IPS-15b (cell line): Measurements from ENCODE around the gene PDE4B.

ENCODE experiments used
- H3K27me3 ChIP-seq: one replicate; pipeline ENCODE4 v1.6.1; 2013; ENCODE audit warnings: low read length; ENCODE audit not compliant: control insufficient read depth, insufficient read depth
- H3K36me3 ChIP-seq: one replicate; pipeline ENCODE4 v1.6.1; 2013; ENCODE audit warnings: low read length; ENCODE audit not compliant: control insufficient read depth, insufficient read depth
- H3K4me1 ChIP-seq: one replicate; pipeline ENCODE4 v1.6.1; 2013; ENCODE audit warnings: mild to moderate bottlenecking, low read length; ENCODE audit not compliant: control insufficient read depth, insufficient read depth
- H3K4me3 ChIP-seq: one replicate; pipeline ENCODE4 v1.5.1; 2013; ENCODE audit warnings: low read depth, low read length
- H3K9ac ChIP-seq: one replicate; pipeline ENCODE4 v1.6.1; 2013; ENCODE audit warnings: low read depth, mild to moderate bottlenecking, low read length
- H3K9me3 ChIP-seq: one replicate; pipeline ENCODE4 v1.6.1; 2013; ENCODE audit warnings: mild to moderate bottlenecking, low read length; ENCODE audit not compliant: control insufficient read depth, insufficient read depth

The PDE4B gene

DNA sequence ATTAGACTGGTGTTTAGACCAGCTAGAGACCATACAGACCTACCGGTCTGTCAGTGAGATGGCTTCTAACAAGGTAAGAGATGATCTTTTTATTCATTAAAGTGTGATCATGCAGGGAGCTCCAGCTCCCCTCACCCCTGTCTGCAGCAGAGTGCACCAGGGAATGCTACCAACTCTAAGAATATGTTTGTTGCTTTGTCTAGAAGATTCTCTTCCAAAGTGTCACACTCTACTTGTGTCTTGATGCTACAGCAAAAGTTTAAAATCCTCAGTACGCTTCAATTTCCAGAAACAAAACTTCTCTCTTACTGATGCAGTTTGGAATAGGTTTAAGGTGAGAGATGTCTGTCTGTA is 539.8 kb downstream of the PDE4B start:
- Histone ChIP-seq H3K4me3 (peak overlapping the region; percentile 50), H3K9me3 (no peaks in the 10 kb centered on the region), H3K36me3 (no peaks in the 10 kb centered on the region), H3K9ac (no peak overlapping the region), H3K27me3 (no peaks in the 10 kb centered on the region), H3K4me1 (peaks cover 24% of the 10 kb centered on the region)

DNA sequence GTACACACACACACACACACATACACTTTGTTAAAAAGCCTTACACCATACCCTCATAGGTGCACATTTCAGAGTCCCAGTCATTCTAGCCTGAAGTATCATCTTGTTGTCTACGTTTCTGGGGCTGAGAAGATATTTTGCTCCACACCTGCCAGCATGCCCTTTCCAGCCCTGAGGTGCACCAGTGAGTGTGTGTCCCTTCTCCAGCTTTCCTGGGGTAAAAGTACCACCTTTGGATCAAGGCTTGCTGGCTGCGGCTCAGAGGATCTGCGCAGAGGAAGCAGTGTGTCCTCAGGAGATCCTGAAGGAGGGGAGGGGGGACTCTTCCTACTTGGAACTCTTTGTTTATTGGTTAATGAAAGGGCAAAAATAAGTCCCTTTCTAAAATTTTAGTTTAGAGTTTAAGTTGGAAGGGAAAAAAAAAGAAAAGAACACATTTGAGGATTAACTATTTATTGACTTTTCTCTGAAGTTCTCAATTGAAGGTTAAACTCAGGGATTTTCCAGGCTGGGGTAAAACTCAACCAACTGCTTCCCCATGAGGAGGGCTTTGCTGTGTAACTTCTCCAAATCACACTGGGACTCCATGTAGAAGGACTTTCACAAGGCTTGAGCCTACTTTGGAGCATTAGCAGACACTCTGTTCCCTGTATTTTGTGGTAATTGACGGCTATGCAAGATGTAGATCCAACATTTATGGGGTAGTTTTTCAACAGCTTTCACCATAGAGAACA is 540.9 kb downstream of the PDE4B start:
- H3K36me3 ChIP-seq, result no peaks in the 10 kb centered on the region
- no peak overlapping the region for H3K9ac ChIP-seq
- no peaks in the 10 kb centered on the region for H3K27me3 ChIP-seq
- peaks cover 24% of the 10 kb centered on the region for H3K4me1 ChIP-seq
- peak overlapping the region; percentile 31 for H3K4me3 ChIP-seq
- no peaks in the 10 kb centered on the region for H3K9me3 ChIP-seq

DNA sequence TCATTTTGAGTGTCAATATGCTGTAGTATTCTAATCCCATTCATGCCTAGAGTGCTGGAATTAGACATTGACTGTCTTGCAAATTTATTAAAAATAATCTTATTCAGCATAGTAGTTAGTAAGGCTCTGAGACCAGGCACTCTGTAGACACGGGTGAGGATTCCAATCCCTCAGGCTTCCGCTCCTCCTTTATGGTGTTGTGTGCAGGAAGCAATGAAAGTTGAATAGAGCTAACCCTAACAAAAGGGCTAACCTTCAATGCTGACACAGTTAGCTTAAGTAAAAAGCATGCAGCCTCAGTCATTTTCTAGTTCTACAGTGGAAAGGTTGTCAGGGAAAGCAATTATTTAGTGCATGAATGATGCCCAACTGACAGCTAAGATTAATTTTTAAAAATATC is 541.6 kb downstream of the PDE4B start:
- Histone ChIP-seq H3K4me3 (no peak overlapping the region), H3K27me3 (no peaks in the 10 kb centered on the region), H3K9ac (no peak overlapping the region), H3K9me3 (no peaks in the 10 kb centered on the region), H3K4me1 (peaks cover 24% of the 10 kb centered on the region), H3K36me3 (no peaks in the 10 kb centered on the region)

DNA sequence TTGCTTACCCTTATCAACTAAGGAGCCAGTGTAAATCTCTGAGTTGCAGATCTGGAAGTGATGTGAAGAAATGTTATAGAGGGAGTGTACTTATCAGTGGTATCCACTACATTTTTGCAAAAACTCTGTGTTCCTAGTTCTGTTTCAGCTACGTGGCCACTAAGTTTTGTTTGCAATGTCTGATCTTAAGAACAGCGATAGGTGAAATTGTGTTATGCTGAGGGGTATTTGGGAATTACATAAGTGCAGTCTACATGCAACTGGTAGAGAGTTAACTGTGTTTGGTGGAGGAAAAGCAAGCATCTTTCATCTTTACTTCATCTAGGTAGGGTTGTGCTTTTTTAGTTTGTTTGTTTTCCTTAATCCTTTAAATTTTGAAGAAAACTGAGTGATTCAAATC is 542.4 kb downstream of the PDE4B start:
- H3K27me3 ChIP-seq, result no peaks in the 10 kb centered on the region
- no peaks in the 10 kb centered on the region for H3K9me3 ChIP-seq
- H3K4me1 ChIP-seq, result peaks cover 27% of the 10 kb centered on the region
- no peak overlapping the region for H3K9ac ChIP-seq
- H3K4me3 ChIP-seq, result no peak overlapping the region
- no peaks in the 10 kb centered on the region for H3K36me3 ChIP-seq

DNA sequence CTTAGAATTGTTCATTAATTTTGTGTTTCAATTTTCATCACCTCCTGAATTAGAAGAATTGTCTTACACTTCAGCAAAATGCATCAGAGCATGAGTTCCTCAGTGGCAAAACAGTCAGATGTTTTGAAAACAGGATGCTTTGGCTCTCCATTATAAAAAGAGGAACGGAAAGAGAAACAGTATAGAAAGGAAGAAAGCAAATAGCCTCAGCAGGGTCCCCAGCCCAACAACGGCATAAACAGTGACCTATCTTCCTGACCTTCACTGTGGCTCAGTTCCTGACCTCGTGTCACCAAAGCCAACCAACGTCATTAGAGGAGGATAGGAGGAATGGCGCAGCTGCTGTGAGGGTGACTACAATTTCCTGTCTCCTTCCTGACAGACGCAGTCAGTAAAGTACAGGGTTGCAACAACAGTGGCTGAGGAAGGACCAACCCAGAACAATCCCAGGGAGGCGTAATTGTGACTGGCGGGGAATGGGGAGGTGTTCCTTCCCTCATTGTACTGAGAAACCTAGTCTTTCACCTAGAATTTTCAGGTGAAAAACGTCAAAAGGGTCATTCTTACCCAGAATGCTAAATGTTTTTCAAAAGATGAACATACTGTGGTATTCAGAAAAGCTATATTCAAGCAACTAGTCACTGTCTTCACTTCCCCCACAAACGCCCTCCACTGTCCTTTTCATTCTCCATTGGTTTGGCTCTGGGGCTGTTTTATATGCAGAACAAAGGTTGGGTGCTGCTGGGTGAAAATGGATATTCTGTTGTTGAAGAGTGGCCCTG is 543.4 kb downstream of the PDE4B start:
- Histone ChIP-seq H3K36me3 (no peaks in the 10 kb centered on the region), H3K4me1 (peaks cover 27% of the 10 kb centered on the region), H3K4me3 (no peak overlapping the region), H3K9me3 (no peaks in the 10 kb centered on the region), H3K9ac (no peak overlapping the region), H3K27me3 (no peaks in the 10 kb centered on the region)

DNA sequence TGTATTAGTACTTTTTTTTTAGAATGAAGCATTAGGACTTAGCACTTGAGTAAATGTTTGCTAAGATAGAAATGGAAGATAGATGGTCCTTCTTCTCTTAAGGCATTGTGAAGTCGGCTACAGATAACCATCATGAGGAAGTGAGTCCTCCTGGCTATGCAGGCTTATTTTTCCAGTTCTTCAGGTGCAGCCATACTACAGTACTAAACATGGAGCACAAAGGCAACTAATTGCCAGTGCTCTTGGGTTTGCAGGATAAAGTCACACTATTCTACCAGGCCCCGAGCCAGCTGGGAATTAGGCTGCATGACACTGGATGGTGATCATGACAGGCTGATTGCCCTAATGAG is 543.9 kb downstream of the PDE4B start:
- Histone ChIP-seq H3K4me1 (peaks cover 26% of the 10 kb centered on the region), H3K9me3 (no peaks in the 10 kb centered on the region), H3K36me3 (no peaks in the 10 kb centered on the region), H3K9ac (no peak overlapping the region), H3K4me3 (no peak overlapping the region), H3K27me3 (no peaks in the 10 kb centered on the region)

DNA sequence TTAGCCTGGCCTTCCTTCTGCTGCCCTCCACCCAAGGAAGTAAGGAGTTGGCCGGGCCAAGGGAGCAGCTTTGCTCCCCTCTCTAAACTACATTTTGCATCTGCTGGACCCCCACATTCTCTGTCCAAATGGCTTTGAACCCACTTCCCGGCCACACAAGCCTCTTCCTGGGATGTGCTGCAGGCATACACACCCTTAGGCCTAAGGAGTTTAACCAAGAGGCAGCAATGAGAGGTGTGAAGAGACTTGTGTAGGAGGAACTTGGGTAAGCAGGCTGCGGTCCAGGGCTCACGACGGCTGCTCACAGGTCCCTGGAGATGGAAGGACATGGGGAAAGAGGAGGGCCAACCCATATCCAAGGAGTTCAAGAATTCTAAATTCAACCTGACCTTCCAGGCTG is 544.6 kb downstream of the PDE4B start:
- Histone ChIP-seq H3K4me3 (no peak overlapping the region), H3K36me3 (no peaks in the 10 kb centered on the region), H3K9ac (no peak overlapping the region), H3K9me3 (no peaks in the 10 kb centered on the region), H3K4me1 (peaks cover 21% of the 10 kb centered on the region), H3K27me3 (no peaks in the 10 kb centered on the region)

DNA sequence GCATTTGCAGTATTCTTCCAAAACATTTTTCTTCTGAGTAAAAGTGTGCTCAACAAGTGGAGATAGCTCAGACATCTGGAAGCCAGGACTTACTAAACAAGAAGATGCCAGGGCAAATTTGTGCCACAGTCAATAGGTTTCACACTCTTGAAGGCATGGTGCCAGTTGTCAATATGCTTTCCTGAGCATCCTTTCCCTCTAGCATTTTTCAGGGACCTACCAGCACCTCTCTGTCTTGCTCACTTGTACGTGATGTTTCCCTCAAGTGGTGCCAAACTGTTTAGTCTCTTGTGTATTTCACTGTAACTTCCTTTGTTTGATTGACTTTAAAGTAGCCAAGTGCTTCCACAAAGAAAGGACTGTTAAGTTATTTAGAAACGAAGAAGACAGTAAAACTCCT is 547.2 kb downstream of the PDE4B start:
- Histone ChIP-seq H3K4me3 (no peak overlapping the region), H3K36me3 (no peaks in the 10 kb centered on the region), H3K4me1 (peaks cover 15% of the 10 kb centered on the region)

DNA sequence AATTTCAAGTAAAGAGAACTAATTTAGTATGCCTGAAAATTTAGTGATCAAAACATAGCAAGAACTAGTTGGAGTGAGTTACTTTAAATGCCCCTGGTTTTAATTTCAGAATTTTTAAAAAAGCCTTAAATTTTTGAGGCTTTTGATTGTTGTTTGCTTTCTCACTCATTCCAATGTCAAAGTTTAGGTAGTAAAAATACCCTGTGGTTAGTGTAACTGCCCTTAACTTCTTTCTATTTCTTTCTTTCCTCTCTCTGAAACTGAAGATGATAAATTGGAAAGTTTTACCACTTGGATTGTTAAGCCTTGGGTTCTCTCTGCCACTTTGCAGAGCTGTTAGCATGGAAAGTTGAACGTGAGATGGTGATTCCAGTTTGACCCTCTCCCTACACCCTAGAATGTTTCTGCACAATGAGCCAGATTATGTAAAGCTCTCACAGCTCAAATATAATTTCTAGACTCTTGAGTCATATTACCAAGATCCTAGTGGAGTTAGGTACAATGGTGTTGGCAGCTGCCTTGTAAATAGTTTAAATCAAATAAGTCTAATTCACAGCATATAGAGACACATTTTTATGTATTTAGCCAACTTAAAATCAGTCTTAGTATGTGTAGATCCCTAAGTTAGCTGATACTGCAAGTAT is 548.9 kb downstream of the PDE4B start:
- H3K9me3 ChIP-seq, result no peaks in the 10 kb centered on the region
- peaks cover 7% of the 10 kb centered on the region for H3K4me1 ChIP-seq
- no peaks in the 10 kb centered on the region for H3K27me3 ChIP-seq
- H3K4me3 ChIP-seq, result no peak overlapping the region
- no peak overlapping the region for H3K9ac ChIP-seq
- H3K36me3 ChIP-seq, result no peaks in the 10 kb centered on the region

More for the DNA sequence above, 547.2 kb downstream of the PDE4B start:
- Histone ChIP-seq H3K9ac (no peak overlapping the region), H3K27me3 (no peaks in the 10 kb centered on the region), H3K9me3 (no peaks in the 10 kb centered on the region)

DNA sequence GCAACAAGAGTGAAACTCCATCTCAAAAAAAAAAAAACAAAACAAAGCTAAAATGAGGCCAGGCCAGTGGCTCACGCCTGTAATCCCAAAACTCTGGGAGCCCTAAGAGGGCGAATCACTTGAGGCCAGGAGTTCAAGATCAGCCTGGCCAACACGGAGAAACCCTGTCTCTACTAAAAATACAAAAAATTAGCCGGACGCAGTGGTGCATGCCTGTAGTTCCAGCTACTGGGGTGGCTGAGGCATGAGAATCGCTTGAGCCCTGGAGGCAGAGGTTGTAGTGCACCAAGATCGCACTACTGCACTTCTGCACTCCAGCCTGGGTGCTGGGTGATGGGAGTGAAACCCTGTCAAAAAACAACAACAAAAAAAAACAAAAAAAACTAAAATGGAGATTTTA is 550.0 kb downstream of the PDE4B start:
- Histone ChIP-seq H3K9me3 (no peaks in the 10 kb centered on the region), H3K4me3 (no peak overlapping the region), H3K36me3 (no peaks in the 10 kb centered on the region), H3K4me1 (peaks cover 7% of the 10 kb centered on the region), H3K9ac (no peak overlapping the region), H3K27me3 (no peaks in the 10 kb centered on the region)

DNA sequence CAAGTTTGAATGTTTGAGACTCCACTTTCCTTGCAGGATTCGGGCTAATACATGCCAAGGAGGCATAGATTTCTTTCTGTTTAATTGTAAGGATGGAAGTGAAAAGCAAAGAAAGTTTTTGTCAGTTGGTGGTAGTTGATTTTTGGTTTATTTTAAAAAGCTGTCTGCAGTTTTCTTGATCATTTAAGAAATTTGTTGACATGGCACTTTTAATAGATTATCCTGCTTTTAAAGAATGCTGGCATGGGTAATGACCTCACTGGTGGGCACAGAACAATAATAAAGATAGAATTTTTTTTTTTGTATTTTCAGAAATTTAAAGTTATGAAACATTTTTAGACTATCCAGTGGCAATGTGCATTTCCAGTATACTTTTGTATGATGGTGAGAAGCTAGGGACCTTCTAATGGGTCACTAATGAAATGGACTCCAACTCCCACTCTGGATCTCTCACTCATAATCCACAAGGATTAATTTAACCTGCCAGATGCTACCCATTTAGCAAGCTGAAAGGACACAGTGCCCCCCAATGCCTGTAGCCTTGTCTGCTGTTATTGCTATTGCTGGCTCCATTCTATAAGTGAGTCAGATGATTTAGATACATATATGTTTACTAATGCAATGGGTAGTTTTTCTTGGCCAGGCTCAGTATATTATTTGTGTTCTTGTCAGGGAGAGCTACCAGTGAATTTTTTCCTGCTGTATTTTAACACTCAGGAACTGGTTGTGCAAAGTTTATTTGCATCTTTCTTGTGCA is 551.1 kb downstream of the PDE4B start:
- Histone ChIP-seq H3K9me3 (no peaks in the 10 kb centered on the region), H3K36me3 (no peaks in the 10 kb centered on the region), H3K9ac (no peak overlapping the region), H3K27me3 (no peaks in the 10 kb centered on the region), H3K4me3 (no peak overlapping the region), H3K4me1 (peaks cover 7% of the 10 kb centered on the region)
